ENCODE data around the gene TMC3.

DNA sequence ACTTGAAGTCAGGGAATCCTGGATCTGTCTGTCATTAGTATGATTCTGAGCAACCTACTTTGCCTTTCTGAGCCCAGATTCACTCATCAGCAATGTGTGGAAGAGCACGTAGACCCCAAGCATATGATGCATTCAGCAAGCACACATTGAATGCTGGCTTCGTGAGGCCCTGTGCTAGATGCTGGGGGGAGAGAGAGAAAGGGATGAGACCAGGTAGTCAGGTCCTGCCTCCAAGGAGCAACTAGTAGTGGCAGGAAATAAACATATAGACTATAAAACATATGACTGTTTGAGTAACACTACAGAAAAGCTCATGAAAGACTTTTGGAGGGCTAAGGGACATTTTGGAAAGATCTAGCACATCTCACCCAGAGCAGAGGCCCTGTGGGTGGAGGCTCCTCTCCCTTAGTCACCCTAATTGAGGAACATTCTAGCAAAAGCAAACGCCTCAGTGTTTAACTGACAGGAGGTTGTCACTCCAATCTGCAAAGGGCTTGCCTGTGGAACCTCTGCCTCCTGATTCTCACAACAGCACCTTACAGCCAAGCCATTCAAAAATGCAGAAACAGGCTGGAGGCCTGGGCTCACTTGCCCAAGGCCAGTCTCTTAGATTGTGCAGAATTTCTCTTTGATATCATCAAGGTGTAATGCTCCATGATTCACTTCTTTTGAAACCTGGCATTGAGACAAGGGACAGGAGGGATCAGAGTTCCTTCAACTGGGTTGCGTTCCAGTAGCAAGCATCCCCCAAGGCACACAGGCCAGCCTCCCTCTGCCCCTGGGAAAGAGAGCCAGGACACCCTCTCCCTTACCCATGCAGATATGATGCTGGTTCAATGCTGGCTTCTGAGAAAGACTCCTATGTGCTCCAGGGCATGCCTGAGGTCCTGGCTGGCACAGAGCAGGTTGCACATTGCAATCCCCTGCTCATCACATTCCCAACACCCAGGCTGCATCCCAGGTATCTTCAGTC is 76.1 kb downstream of the TMC3 start:
- no peak for TF ChIP-seq POLR2A (IDR thresholded peaks at IDR 0.05; ENCODE audit: low read depth)
- no peak for TF ChIP-seq POLR2AphosphoS5 (IDR thresholded peaks at IDR 0.05)
- TF ChIP-seq, protein P1, sequence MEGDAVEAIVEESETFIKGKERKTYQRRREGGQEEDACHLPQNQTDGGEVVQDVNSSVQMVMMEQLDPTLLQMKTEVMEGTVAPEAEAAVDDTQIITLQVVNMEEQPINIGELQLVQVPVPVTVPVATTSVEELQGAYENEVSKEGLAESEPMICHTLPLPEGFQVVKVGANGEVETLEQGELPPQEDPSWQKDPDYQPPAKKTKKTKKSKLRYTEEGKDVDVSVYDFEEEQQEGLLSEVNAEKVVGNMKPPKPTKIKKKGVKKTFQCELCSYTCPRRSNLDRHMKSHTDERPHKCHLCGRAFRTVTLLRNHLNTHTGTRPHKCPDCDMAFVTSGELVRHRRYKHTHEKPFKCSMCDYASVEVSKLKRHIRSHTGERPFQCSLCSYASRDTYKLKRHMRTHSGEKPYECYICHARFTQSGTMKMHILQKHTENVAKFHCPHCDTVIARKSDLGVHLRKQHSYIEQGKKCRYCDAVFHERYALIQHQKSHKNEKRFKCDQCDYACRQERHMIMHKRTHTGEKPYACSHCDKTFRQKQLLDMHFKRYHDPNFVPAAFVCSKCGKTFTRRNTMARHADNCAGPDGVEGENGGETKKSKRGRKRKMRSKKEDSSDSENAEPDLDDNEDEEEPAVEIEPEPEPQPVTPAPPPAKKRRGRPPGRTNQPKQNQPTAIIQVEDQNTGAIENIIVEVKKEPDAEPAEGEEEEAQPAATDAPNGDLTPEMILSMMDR (IDR thresholded peaks at IDR 0.05) = no peak
- no peak for TF ChIP-seq EP300 (IDR thresholded peaks at IDR 0.05)

Data from esophagus muscularis mucosa (tissue), 4 donors.